Duodenal mucosa (tissue), 2 donors: ENCODE measurements around the gene STIL.
"Not testable (repeated sequence)": the region's sequence is repeated elsewhere in the genome, so short reads cannot be mapped to it uniquely, and the experiment has no call there.

Experiments used
- H3K27ac ChIP-seq: one replicate; pipeline ENCODE4 v1.7.0; 2013; ENCODE audit warnings: low read depth, low read length
- H3K27me3 ChIP-seq, 2 donors: one replicate each; pipeline ENCODE4 v1.7.0; 2013; ENCODE audit warnings: low read length in 2 of 2, control low read depth in 1 of 2; ENCODE audit not compliant: insufficient read depth in 2 of 2, control insufficient read depth in 1 of 2
- H3K36me3 ChIP-seq, 2 donors: one replicate each; pipeline ENCODE4 v1.7.0; 2013; ENCODE audit warnings: low read length in 2 of 2, control low read depth in 1 of 2; ENCODE audit not compliant: insufficient read depth in 2 of 2, control insufficient read depth in 1 of 2
- H3K4me1 ChIP-seq, 2 donors: one replicate each; pipeline ENCODE4 v1.7.0; 2013; ENCODE audit warnings: low read length in 2 of 2, control low read depth in 1 of 2; ENCODE audit not compliant: insufficient read depth in 2 of 2, control insufficient read depth in 1 of 2
- H3K4me3 ChIP-seq, 2 donors: one replicate each; pipeline ENCODE4 v1.7.0; 2013; ENCODE audit warnings: low read length in 2 of 2, low read depth in 1 of 2
- H3K9ac ChIP-seq, 2 donors: one replicate each; pipeline ENCODE4 v1.7.0; 2013; ENCODE audit warnings: low read length in 2 of 2, low read depth in 1 of 2
- H3K9me3 ChIP-seq, 2 donors: one replicate each; pipeline ENCODE4 v1.7.0; 2013; ENCODE audit warnings: low read length in 2 of 2, control low read depth in 1 of 2; ENCODE audit not compliant: control insufficient read depth in 1 of 2

The STIL gene

GRCh38 chr1:47324682-47325081 is 10.7 kb upstream of the STIL start:
- Histone ChIP-seq H3K9ac (no peak overlapping the region), H3K36me3 (no peaks in the 10 kb centered on the region), H3K27ac (peak overlapping the region; percentile 17), H3K4me3 (no peak overlapping the region), H3K4me1 (peaks cover 22 to 24% of the 10 kb centered on the region in 2 donors), H3K9me3 (no peaks in the 10 kb centered on the region), H3K27me3 (no peaks in the 10 kb centered on the region)

- H3K4me3 ChIP-seq = no peak overlapping the region
- no peak overlapping the region for H3K9ac ChIP-seq
- H3K36me3 ChIP-seq = no peaks in the 10 kb centered on the region
- peaks cover 22 to 24% of the 10 kb centered on the region in 2 donors for H3K4me1 ChIP-seq
- H3K27ac ChIP-seq = peak overlapping the region; percentile 35
- H3K27me3 ChIP-seq = no peaks in the 10 kb centered on the region
- H3K9me3 ChIP-seq = no peaks in the 10 kb centered on the region
Observed at GRCh38 chr1:47323599-47324031, 9.7 kb upstream of the STIL start.

- not testable (repeated sequence) for H3K27ac ChIP-seq
Observed at GRCh38 chr1:47319968-47320367, 6.0 kb upstream of the STIL start.

GRCh38 chr1:47317841-47318240 is 3.9 kb upstream of the STIL start:
- Histone ChIP-seq H3K4me1 (peaks cover 3 to 18% of the 10 kb centered on the region in 2 donors), H3K36me3 (no peaks in the 10 kb centered on the region), H3K9ac (no peak overlapping the region), H3K27me3 (no peaks in the 10 kb centered on the region), H3K4me3 (no peak overlapping the region), H3K27ac (no peak overlapping the region), H3K9me3 (no peaks in the 10 kb centered on the region)

More at GRCh38 chr1:47319968-47320367, 6.0 kb upstream of the STIL start:
- H3K9me3 ChIP-seq, H3K4me3 ChIP-seq, H3K36me3 ChIP-seq, H3K27me3 ChIP-seq, H3K9ac ChIP-seq: not testable (repeated sequence)
- H3K4me1 ChIP-seq = peaks cover 10 to 21% of the 10 kb centered on the region in 2 donors

- Histone ChIP-seq H3K4me3 (no peak overlapping the region), H3K9ac (no peak overlapping the region), H3K36me3 (peaks cover 0 to 4% of the 10 kb centered on the region in 2 donors), H3K4me1 (peaks cover 0 to 5% of the 10 kb centered on the region in 2 donors), H3K27me3 (no peaks in the 10 kb centered on the region), H3K9me3 (no peaks in the 10 kb centered on the region), H3K27ac (no peak overlapping the region)
Observed at GRCh38 chr1:47309427-47309826, 4.5 kb downstream of the STIL start.

- H3K9ac ChIP-seq = no peak overlapping the region
- no peaks in the 10 kb centered on the region for H3K9me3 ChIP-seq
- no peaks in the 10 kb centered on the region for H3K27me3 ChIP-seq
- no peaks in the 10 kb centered on the region for H3K4me1 ChIP-seq
- H3K4me3 ChIP-seq = no peak overlapping the region
- H3K27ac ChIP-seq = no peak overlapping the region
- H3K36me3 ChIP-seq = peaks cover 3 to 26% of the 10 kb centered on the region in 2 donors
Observed at GRCh38 chr1:47302472-47302871, 11.5 kb downstream of the STIL start.

GRCh38 chr1:47298025-47298699 is 15.8 kb downstream of the STIL start:
- H3K27me3 ChIP-seq = no peaks in the 10 kb centered on the region
- no peak overlapping the region for H3K9ac ChIP-seq
- no peak overlapping the region for H3K27ac ChIP-seq
- no peak overlapping the region for H3K4me3 ChIP-seq
- peaks cover 3 to 27% of the 10 kb centered on the region in 2 donors for H3K36me3 ChIP-seq
- H3K9me3 ChIP-seq = no peaks in the 10 kb centered on the region
- H3K4me1 ChIP-seq = no peaks in the 10 kb centered on the region

- Histone ChIP-seq H3K9me3 (no peaks in the 10 kb centered on the region), H3K4me1 (no peaks in the 10 kb centered on the region), H3K27ac (no peak overlapping the region), H3K27me3 (no peaks in the 10 kb centered on the region), H3K9ac (no peak overlapping the region), H3K36me3 (peaks cover 0 to 8% of the 10 kb centered on the region in 2 donors), H3K4me3 (no peak overlapping the region)
Observed at GRCh38 chr1:47295579-47295978, 18.4 kb downstream of the STIL start.

- not testable (repeated sequence) for H3K9me3 ChIP-seq, H3K4me3 ChIP-seq, H3K9ac ChIP-seq, H3K4me1 ChIP-seq, H3K36me3 ChIP-seq, H3K27me3 ChIP-seq, H3K27ac ChIP-seq
Observed at GRCh38 chr1:47294863-47295262, 19.1 kb downstream of the STIL start.

GRCh38 chr1:47288116-47288515 is 25.8 kb downstream of the STIL start:
- not testable (repeated sequence) for H3K9ac ChIP-seq, H3K27ac ChIP-seq, H3K4me3 ChIP-seq, H3K9me3 ChIP-seq, H3K27me3 ChIP-seq, H3K4me1 ChIP-seq
- H3K36me3 ChIP-seq = peaks cover 0 to 10% of the 10 kb centered on the region in 2 donors
